Stomach (tissue), 4 donors: ENCODE results near the gene PDILT.

ENCODE experiments used
- CTCF ChIP-seq, 7 experiments: fragments of 450-650 bp in 4 of 7; fragments of 200-600 bp in 3 of 7; sonication (generic) in 3 of 7; IDR thresholded peaks; one replicate each; pipeline ENCODE4 v1.5.1; 2016 to 2019; ENCODE audit warnings: antibody characterized with exemption in 7 of 7, control low read depth in 2 of 7, mild to moderate bottlenecking in 1 of 7
- POLR2AphosphoS5 ChIP-seq, 3 donors: sonication (generic); formaldehyde crosslinking; IDR thresholded peaks; one replicate each; pipeline ENCODE4 v1.6.1; 2016; ENCODE audit warnings: antibody characterized with exemption in 3 of 3

GRCh38 chr16:20401066-20401465 is 3.5 kb downstream of the PDILT start:
- TF ChIP-seq POLR2AphosphoS5 (IDR thresholded peaks at IDR 0.05) (no peak), CTCF (IDR thresholded peaks at IDR 0.05) (no peak)
